Natural killer cell treated with Interleukin-12 subunit alpha and Interleukin-12 subunit beta and Interleukin-15 and Interleukin-18, amount 100 ng/mL, for 72 hours (primary cell): Measurements from ENCODE around the gene CFAP47. TPM values are rescaled to one million over a fixed set of nuclear protein-coding genes. Genes with fewer than 3 reads are reported as not detected.
A peak's percentile ranks its signal among the peaks of the same experiment; 100 is the strongest.
"Not testable (repeated sequence)": the region's sequence is repeated elsewhere in the genome, so short reads cannot be mapped to it uniquely, and the experiment has no call there.

Source experiments
- ATAC-seq, 2 donors: fragments of 150-1000 bp; cut with Tn5 transposase in 1 of 2; sonication (Bioruptor Pico), chemical (Tn5 transposase) in 1 of 2; 2 replicates each; pipeline ENCODE4 v1.10.0; 2021
- DNase-seq: peaks from one replicate; pipeline ENCODE4 v3.0.0; 2022; ENCODE audit warnings: low spot score
- H3K27ac Mint-ChIP-seq, 2 donors: 1 replicate in 1 of 2; 2 replicates in 1 of 2; pipeline ENCODE4 v1.8.0; 2022; ENCODE audit warnings: mixed read lengths in 2 of 2, mild to moderate bottlenecking in 1 of 2, moderate library complexity in 1 of 2
- H3K27me3 Mint-ChIP-seq, 2 donors: 1 replicate in 1 of 2; 2 replicates in 1 of 2; pipeline ENCODE4 v1.8.0; 2022; ENCODE audit warnings: mixed read lengths in 2 of 2
- H3K36me3 Mint-ChIP-seq: one replicate; pipeline ENCODE4 v1.8.0; 2022; ENCODE audit warnings: mixed read lengths
- H3K4me1 Mint-ChIP-seq, 2 donors: 1 replicate in 1 of 2; 2 replicates in 1 of 2; pipeline ENCODE4 v1.8.0; 2022; ENCODE audit warnings: low read depth in 2 of 2, mixed read lengths in 2 of 2, mild to moderate bottlenecking in 1 of 2
- H3K4me3 Mint-ChIP-seq: one replicate; pipeline ENCODE4 v1.8.0; 2022; ENCODE audit warnings: mixed read lengths
- H3K9me3 Mint-ChIP-seq: 2 replicates; pipeline ENCODE4 v1.8.0; 2022; ENCODE audit warnings: mixed read lengths
- total RNA-seq, 2 donors: library from RNA; stranded (reverse); gene quantifications; one replicate each; pipeline ENCODE4 v1.2.3, GENCODE V29; 2022

The CFAP47 gene
- total RNA-seq: not detected

- peaks cover 6% of the 10 kb centered on the region for H3K9me3 Mint-ChIP-seq
- peak in 1 of 2 donors; percentile 20 for ATAC-seq
Measured at GRCh38 chrX:35919536-35920309, at the start of gene CFAP47. Gene CFAP47 (plus strand): TSS chrX:35919734. CDS start chrX:35919800, 66 bp downstream.

GRCh38 chrX:35880601-35881000 lies 38.9 kb upstream of the CFAP47 start:
- H3K27me3 Mint-ChIP-seq: no peaks in the 10 kb centered on the region
- H3K27ac Mint-ChIP-seq: no peak overlapping the region
- ATAC-seq: no peak
- no peak overlapping the region for H3K4me3 Mint-ChIP-seq
- no peaks in the 10 kb centered on the region for H3K4me1 Mint-ChIP-seq
- DNase-seq: no peak
- no peaks in the 10 kb centered on the region for H3K36me3 Mint-ChIP-seq
- no peaks in the 10 kb centered on the region for H3K9me3 Mint-ChIP-seq

More at GRCh38 chrX:35919536-35920309, at the start of gene CFAP47:
- Mint-ChIP-seq H3K4me3 (no peak within 1 kb of the TSS), H3K36me3 (no peaks in the 10 kb centered on the region), H3K27ac (no peak within 1 kb of the TSS), H3K27me3 (no peaks in the 10 kb centered on the region), H3K4me1 (no peaks in the 10 kb centered on the region)
- DNase-seq: no peak

- no peaks in the 10 kb centered on the region for H3K4me1 Mint-ChIP-seq
Measured at GRCh38 chrX:35886135-35886534, 33.4 kb upstream of the CFAP47 start.

GRCh38 chrX:35890699-35891098 lies 28.8 kb upstream of the CFAP47 start:
- H3K27ac Mint-ChIP-seq: no peak overlapping the region
- no peaks in the 10 kb centered on the region for H3K4me1 Mint-ChIP-seq
- no peaks in the 10 kb centered on the region for H3K27me3 Mint-ChIP-seq
- DNase-seq (no peak), ATAC-seq (no peak)
- H3K4me3 Mint-ChIP-seq: no peak overlapping the region
- no peaks in the 10 kb centered on the region for H3K9me3 Mint-ChIP-seq
- no peaks in the 10 kb centered on the region for H3K36me3 Mint-ChIP-seq

More at GRCh38 chrX:35886135-35886534, 33.4 kb upstream of the CFAP47 start:
- Mint-ChIP-seq H3K4me3 (no peak overlapping the region), H3K9me3 (no peaks in the 10 kb centered on the region), H3K36me3 (no peaks in the 10 kb centered on the region), H3K27ac (no peak overlapping the region), H3K27me3 (no peaks in the 10 kb centered on the region)
- DNase-seq (no peak), ATAC-seq (no peak)

- DNase-seq, H3K36me3 Mint-ChIP-seq, H3K27ac Mint-ChIP-seq, H3K4me3 Mint-ChIP-seq, H3K27me3 Mint-ChIP-seq, ATAC-seq, H3K4me1 Mint-ChIP-seq: not testable (repeated sequence)
- H3K9me3 Mint-ChIP-seq: peaks cover 11% of the 10 kb centered on the region
Measured at GRCh38 chrX:35986816-35987215, 67.3 kb downstream of the CFAP47 start.

- no peaks in the 10 kb centered on the region for H3K4me1 Mint-ChIP-seq
- ATAC-seq (no peak), DNase-seq (no peak)
- H3K27me3 Mint-ChIP-seq: no peaks in the 10 kb centered on the region
- H3K4me3 Mint-ChIP-seq: no peak overlapping the region
- H3K9me3 Mint-ChIP-seq: peaks cover 6% of the 10 kb centered on the region
- H3K36me3 Mint-ChIP-seq: no peaks in the 10 kb centered on the region
- no peak overlapping the region for H3K27ac Mint-ChIP-seq
Measured at GRCh38 chrX:36007207-36007606, 87.7 kb downstream of the CFAP47 start.

GRCh38 chrX:36019125-36019524 lies 99.6 kb downstream of the CFAP47 start:
- DNase-seq (no peak), ATAC-seq (no peak)
- peaks cover 17% of the 10 kb centered on the region for H3K9me3 Mint-ChIP-seq
- H3K27ac Mint-ChIP-seq: no peak overlapping the region
- no peak overlapping the region for H3K4me3 Mint-ChIP-seq
- H3K36me3 Mint-ChIP-seq: no peaks in the 10 kb centered on the region
- H3K4me1 Mint-ChIP-seq: no peaks in the 10 kb centered on the region
- H3K27me3 Mint-ChIP-seq: no peaks in the 10 kb centered on the region

GRCh38 chrX:36035550-36035949 lies 116.0 kb downstream of the CFAP47 start:
- no peak overlapping the region for H3K27ac Mint-ChIP-seq
- no peak overlapping the region for H3K4me3 Mint-ChIP-seq
- H3K4me1 Mint-ChIP-seq: no peaks in the 10 kb centered on the region
- no peaks in the 10 kb centered on the region for H3K36me3 Mint-ChIP-seq
- ATAC-seq (no peak), DNase-seq (no peak)
- H3K9me3 Mint-ChIP-seq: no peaks in the 10 kb centered on the region
- no peaks in the 10 kb centered on the region for H3K27me3 Mint-ChIP-seq

- H3K27ac Mint-ChIP-seq: no peak overlapping the region
- peaks cover 12% of the 10 kb centered on the region for H3K9me3 Mint-ChIP-seq
- no peaks in the 10 kb centered on the region for H3K27me3 Mint-ChIP-seq
- no peak overlapping the region for H3K4me3 Mint-ChIP-seq
- H3K4me1 Mint-ChIP-seq: no peaks in the 10 kb centered on the region
- DNase-seq: no peak
- no peaks in the 10 kb centered on the region for H3K36me3 Mint-ChIP-seq
- ATAC-seq: no peak
Measured at GRCh38 chrX:36062778-36063177, 143.2 kb downstream of the CFAP47 start.

GRCh38 chrX:36071061-36071460 lies 151.5 kb downstream of the CFAP47 start:
- Mint-ChIP-seq H3K9me3 (peaks cover 6% of the 10 kb centered on the region), H3K27me3 (no peaks in the 10 kb centered on the region), H3K27ac (no peak overlapping the region), H3K4me3 (no peak overlapping the region), H3K36me3 (no peaks in the 10 kb centered on the region), H3K4me1 (no peaks in the 10 kb centered on the region)
- no peak for DNase-seq
- no peak for ATAC-seq

- H3K4me3 Mint-ChIP-seq, ATAC-seq, H3K27ac Mint-ChIP-seq, H3K4me1 Mint-ChIP-seq, H3K36me3 Mint-ChIP-seq, DNase-seq, H3K9me3 Mint-ChIP-seq, H3K27me3 Mint-ChIP-seq: not testable (repeated sequence)
Measured at GRCh38 chrX:36075009-36075408, 155.5 kb downstream of the CFAP47 start.

- Mint-ChIP-seq H3K27ac (no peak overlapping the region), H3K36me3 (no peaks in the 10 kb centered on the region), H3K4me3 (no peak overlapping the region), H3K4me1 (no peaks in the 10 kb centered on the region), H3K9me3 (no peaks in the 10 kb centered on the region), H3K27me3 (no peaks in the 10 kb centered on the region)
- ATAC-seq (no peak), DNase-seq (no peak)
Measured at GRCh38 chrX:36083256-36083655, 163.7 kb downstream of the CFAP47 start.

GRCh38 chrX:36087366-36087765 lies 167.8 kb downstream of the CFAP47 start:
- Mint-ChIP-seq H3K27me3 (no peaks in the 10 kb centered on the region), H3K9me3 (no peaks in the 10 kb centered on the region), H3K36me3 (no peaks in the 10 kb centered on the region), H3K27ac (no peak overlapping the region), H3K4me3 (no peak overlapping the region), H3K4me1 (no peaks in the 10 kb centered on the region)
- DNase-seq: no peak
- no peak for ATAC-seq

- not testable (repeated sequence) for H3K27ac Mint-ChIP-seq, H3K36me3 Mint-ChIP-seq, DNase-seq, H3K4me1 Mint-ChIP-seq, H3K27me3 Mint-ChIP-seq, H3K9me3 Mint-ChIP-seq, H3K4me3 Mint-ChIP-seq, ATAC-seq
Measured at GRCh38 chrX:36088939-36089338, 169.4 kb downstream of the CFAP47 start.

- no peak for ATAC-seq
- Mint-ChIP-seq H3K4me1 (no peaks in the 10 kb centered on the region), H3K4me3 (no peak overlapping the region), H3K27ac (no peak overlapping the region), H3K36me3 (no peaks in the 10 kb centered on the region), H3K27me3 (no peaks in the 10 kb centered on the region), H3K9me3 (peaks cover 2% of the 10 kb centered on the region)
- no peak for DNase-seq
Measured at GRCh38 chrX:36102425-36102824, 182.9 kb downstream of the CFAP47 start.
